KMS-11 (cell line): ENCODE measurements around the gene GGA1.

ENCODE experiments used
- H2AFZ ChIP-seq: fragments of 200-600 bp; sonication (generic); 2 replicates; pipeline ENCODE4 v1.6.1; 2016; ENCODE audit warnings: antibody characterized with exemption, mixed run types, low read depth
- H3K27ac ChIP-seq: fragments of 200-600 bp; sonication (generic); 2 replicates; pipeline ENCODE4 v1.6.1; 2016; ENCODE audit warnings: mild to moderate bottlenecking, mixed run types
- H3K27me3 ChIP-seq: fragments of 200-600 bp; sonication (generic); 2 replicates; pipeline ENCODE4 v1.6.1; 2017; ENCODE audit warnings: mild to moderate bottlenecking, low read depth, mixed run types, moderate library complexity; ENCODE audit not compliant: insufficient read depth
- H3K36me3 ChIP-seq: fragments of 200-600 bp; sonication (generic); 2 replicates; pipeline ENCODE4 v1.6.1; 2017; ENCODE audit warnings: mild to moderate bottlenecking, mixed run types; ENCODE audit not compliant: insufficient read depth
- H3K4me1 ChIP-seq: fragments of 200-600 bp; sonication (generic); 2 replicates; pipeline ENCODE4 v1.6.1; 2016; ENCODE audit warnings: mild to moderate bottlenecking, low read depth, mixed run types; ENCODE audit not compliant: poor library complexity, severe bottlenecking
- H3K4me2 ChIP-seq: fragments of 200-600 bp; sonication (generic); 2 replicates; pipeline ENCODE4 v1.7.0; 2016; ENCODE audit warnings: mild to moderate bottlenecking, mixed run types
- H3K4me3 ChIP-seq: fragments of 200-600 bp; sonication (generic); IDR thresholded peaks from 2 replicates; pipeline ENCODE4 v1.6.1; 2017; ENCODE audit warnings: low read depth, low read length, mixed read lengths; ENCODE audit not compliant: insufficient read depth
- H3K79me2 ChIP-seq: fragments of 200-600 bp; sonication (generic); 2 replicates; pipeline ENCODE4 v1.6.1; 2016; ENCODE audit warnings: low read depth, mixed run types; ENCODE audit not compliant: insufficient read depth
- H3K9ac ChIP-seq: fragments of 200-600 bp; sonication (generic); 2 replicates; pipeline ENCODE4 v1.6.1; 2016; ENCODE audit warnings: mild to moderate bottlenecking, mixed run types
- H4K20me1 ChIP-seq: fragments of 200-600 bp; sonication (generic); 2 replicates; pipeline ENCODE4 v1.6.1; 2016; ENCODE audit warnings: mild to moderate bottlenecking, mixed run types; ENCODE audit not compliant: insufficient read depth
- TF ChIP-seq, protein P1 (sequence below): fragments of 200-600 bp; sonication (generic); conservative IDR thresholded peaks from 2 replicates; pipeline ENCODE4 v1.6.1; 2017; ENCODE audit warnings: low read depth, mild to moderate bottlenecking, antibody characterized with exemption, low read length, moderate library complexity, mixed read lengths

GGA1 gene

DNA sequence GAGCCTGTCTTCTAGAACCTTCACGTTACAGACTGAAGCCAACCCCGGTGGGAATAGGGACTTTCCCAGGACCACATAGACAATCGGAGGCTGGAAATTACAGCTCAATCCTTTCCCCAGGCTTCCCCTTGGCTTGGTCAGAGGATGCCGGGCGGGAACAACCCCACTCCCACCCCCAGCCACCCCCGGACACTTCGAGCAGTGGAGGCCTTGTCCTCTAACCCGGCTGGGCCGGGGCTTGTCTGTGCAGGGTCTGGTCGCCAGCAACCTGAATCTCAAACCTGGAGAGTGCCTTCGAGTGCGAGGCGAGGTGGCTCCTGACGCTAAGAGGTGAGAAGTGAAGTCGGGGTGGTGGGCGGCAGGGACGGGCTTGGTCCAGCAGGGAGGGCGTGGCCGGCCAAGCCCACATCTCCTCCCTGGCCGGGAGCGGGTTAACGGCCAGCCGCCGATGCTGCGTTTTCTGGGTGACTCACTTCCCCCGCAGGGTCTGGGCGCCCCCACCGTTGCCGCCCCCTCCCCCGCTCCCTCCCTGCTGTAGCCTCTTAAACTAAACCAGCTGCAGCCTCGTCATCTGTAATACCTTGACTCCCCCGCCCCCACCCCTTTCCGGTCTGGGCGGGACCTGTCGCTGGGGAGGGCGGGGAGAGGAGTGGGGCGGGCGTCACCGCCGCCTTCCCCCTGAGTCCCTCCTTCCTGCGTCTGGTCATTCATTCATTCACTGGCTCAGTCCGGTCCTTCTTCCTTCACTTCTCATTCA is 68.3 kb downstream of the GGA1 start:
- Histone ChIP-seq H3K79me2 (peaks cover 8% of the 10 kb centered on the region; the same call in 1 of the 2 replicates), H3K4me1 (peaks cover 35% of the 10 kb centered on the region), H2AFZ (peak overlapping the region; percentile 23; the same call in 1 of the 2 replicates), H3K27me3 (no peaks in the 10 kb centered on the region), H4K20me1 (no peaks in the 10 kb centered on the region), H3K9ac (peak overlapping the region; percentile 65), H3K4me3 (no peak overlapping the region), H3K4me2 (peak overlapping the region; percentile 99), H3K36me3 (no peaks in the 10 kb centered on the region), H3K27ac (peak overlapping the region; percentile 86)
- TF ChIP-seq, protein P1, sequence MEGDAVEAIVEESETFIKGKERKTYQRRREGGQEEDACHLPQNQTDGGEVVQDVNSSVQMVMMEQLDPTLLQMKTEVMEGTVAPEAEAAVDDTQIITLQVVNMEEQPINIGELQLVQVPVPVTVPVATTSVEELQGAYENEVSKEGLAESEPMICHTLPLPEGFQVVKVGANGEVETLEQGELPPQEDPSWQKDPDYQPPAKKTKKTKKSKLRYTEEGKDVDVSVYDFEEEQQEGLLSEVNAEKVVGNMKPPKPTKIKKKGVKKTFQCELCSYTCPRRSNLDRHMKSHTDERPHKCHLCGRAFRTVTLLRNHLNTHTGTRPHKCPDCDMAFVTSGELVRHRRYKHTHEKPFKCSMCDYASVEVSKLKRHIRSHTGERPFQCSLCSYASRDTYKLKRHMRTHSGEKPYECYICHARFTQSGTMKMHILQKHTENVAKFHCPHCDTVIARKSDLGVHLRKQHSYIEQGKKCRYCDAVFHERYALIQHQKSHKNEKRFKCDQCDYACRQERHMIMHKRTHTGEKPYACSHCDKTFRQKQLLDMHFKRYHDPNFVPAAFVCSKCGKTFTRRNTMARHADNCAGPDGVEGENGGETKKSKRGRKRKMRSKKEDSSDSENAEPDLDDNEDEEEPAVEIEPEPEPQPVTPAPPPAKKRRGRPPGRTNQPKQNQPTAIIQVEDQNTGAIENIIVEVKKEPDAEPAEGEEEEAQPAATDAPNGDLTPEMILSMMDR = no peak

- Histone ChIP-seq H3K9ac (no peak overlapping the region), H3K27me3 (no peaks in the 10 kb centered on the region), H3K36me3 (no peaks in the 10 kb centered on the region), H3K79me2 (peaks cover 8% of the 10 kb centered on the region; the same call in 1 of the 2 replicates), H3K27ac (no peak overlapping the region; the same call in 1 of the 2 replicates), H3K4me2 (peak overlapping the region; percentile 99; the same call in 1 of the 2 replicates), H2AFZ (peak overlapping the region; percentile 23; the same call in 1 of the 2 replicates), H4K20me1 (no peaks in the 10 kb centered on the region), H3K4me1 (peaks cover 35% of the 10 kb centered on the region), H3K4me3 (no peak overlapping the region)
- TF ChIP-seq, protein P1 = no peak
Observed at GRCh38 chr22:37677493-37677974, 68.9 kb downstream of the GGA1 start.

GRCh38 chr22:37678372-37678771 is 69.7 kb downstream of the GGA1 start:
- Histone ChIP-seq H3K4me2 (no peak overlapping the region), H3K27me3 (no peaks in the 10 kb centered on the region), H3K4me3 (no peak overlapping the region), H3K79me2 (peaks cover 8% of the 10 kb centered on the region; the same call in 1 of the 2 replicates), H3K9ac (no peak overlapping the region), H3K36me3 (no peaks in the 10 kb centered on the region), H3K4me1 (peaks cover 35% of the 10 kb centered on the region), H3K27ac (no peak overlapping the region), H4K20me1 (no peaks in the 10 kb centered on the region), H2AFZ (no peak overlapping the region)
- TF ChIP-seq, protein P1 = no peak

DNA sequence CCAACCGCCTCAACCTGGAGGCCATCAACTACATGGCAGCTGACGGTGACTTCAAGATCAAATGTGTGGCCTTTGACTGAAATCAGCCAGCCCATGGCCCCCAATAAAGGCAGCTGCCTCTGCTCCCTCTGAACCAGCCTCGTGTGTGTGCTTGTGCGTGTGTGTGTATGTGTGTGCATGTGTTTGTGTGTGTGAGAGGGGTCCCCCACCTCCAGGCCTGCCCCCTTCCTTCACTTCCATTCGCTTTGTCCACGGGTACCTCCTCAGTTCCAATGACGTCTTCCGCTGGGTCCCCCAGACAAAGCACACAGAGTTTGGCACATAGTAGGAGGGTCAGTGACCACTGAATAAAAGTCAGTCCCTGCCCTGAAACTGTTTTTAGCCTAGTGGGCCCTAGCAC is 71.0 kb downstream of the GGA1 start:
- Histone ChIP-seq H3K4me1 (peaks cover 25% of the 10 kb centered on the region), H3K27me3 (no peaks in the 10 kb centered on the region), H3K9ac (no peak overlapping the region), H3K27ac (no peak overlapping the region), H4K20me1 (no peaks in the 10 kb centered on the region), H3K4me3 (no peak overlapping the region), H2AFZ (no peak overlapping the region), H3K79me2 (peaks cover 8% of the 10 kb centered on the region; the same call in 1 of the 2 replicates), H3K36me3 (no peaks in the 10 kb centered on the region), H3K4me2 (no peak overlapping the region)
- TF ChIP-seq, protein P1 = no peak
